WERI-Rb-1 (cell line): ENCODE results near the gene PPP1R10.
"Not testable (repeated sequence)": the region's sequence is repeated elsewhere in the genome, so short reads cannot be mapped to it uniquely, and the experiment has no call there.

Experiments
- DNase-seq: peaks from one replicate; pipeline ENCODE4 v3.0.0-alpha.2; 2020
- H3K27ac ChIP-seq: fragments of 250-450 bp; sonication (Bioruptor Pico); 2 replicates; pipeline ENCODE4 v1.5.1; 2020; ENCODE audit warnings: mild to moderate bottlenecking, moderate library complexity
- H3K27me3 ChIP-seq: fragments of 250-450 bp; sonication (Bioruptor Pico); 2 replicates; pipeline ENCODE4 v1.5.1; 2021; ENCODE audit warnings: mild to moderate bottlenecking, low read depth, moderate library complexity; ENCODE audit not compliant: insufficient read depth, severe bottlenecking
- H3K36me3 ChIP-seq: fragments of 250-450 bp; sonication (Bioruptor Pico); 2 replicates; pipeline ENCODE4 v1.5.1; 2020; ENCODE audit warnings: mild to moderate bottlenecking, moderate library complexity
- H3K4me3 ChIP-seq: 2 replicates; pipeline ENCODE4 v1.5.1; 2011; ENCODE audit warnings: low read depth, mild to moderate bottlenecking, control low read depth, low read length
- H3K9me3 ChIP-seq: fragments of 250-450 bp; sonication (Bioruptor Pico); 2 replicates; pipeline ENCODE4 v1.5.1; 2021; ENCODE audit warnings: mild to moderate bottlenecking, moderate library complexity; ENCODE audit not compliant: severe bottlenecking
- TF ChIP-seq, protein P1 (sequence below): IDR thresholded peaks from 2 replicates; pipeline ENCODE4 v1.5.1; 2011; ENCODE audit warnings: low read depth, mild to moderate bottlenecking, control low read depth, inconsistent platforms, low read length

Gene PPP1R10

DNA sequence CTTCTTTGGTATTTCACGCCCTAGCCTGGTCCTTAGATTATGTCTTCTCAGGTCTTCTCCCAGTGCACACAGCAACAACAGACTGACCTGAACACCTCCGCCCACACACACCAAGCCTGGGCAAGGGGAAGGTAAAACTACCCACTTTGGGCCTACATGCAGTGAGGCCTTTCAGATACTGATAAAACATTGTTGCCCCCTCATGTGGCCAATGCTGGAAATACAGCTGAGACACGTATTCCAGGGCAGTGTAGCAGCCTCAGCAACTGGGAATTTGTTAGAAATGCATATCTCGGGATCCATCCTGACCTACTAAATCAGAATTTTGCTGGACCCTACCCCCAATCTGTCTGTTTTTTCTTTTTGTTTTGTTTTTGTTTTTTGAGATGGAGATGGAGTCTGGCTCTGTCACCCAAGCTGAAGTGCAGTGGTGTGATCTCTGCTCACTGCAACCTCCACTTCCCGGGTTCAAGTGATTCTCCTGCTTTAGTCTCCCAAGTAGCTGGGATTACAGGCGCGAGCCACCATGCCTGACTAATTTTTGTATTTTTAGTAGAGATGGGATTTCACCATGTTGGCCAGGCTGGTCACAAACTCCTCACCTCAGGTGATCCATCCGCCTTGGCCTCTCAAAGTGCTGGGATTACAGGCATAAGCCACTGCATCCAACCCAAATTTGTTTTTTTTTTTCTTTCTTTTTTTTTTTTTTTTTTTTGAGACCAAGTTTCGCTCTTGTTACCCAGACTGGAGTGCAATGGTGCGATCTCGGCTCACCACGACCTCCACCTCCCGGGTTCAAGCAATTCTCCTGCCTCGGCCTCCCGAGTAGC, 19.5 kb downstream of the PPP1R10 start:
- peaks cover 76% of the 10 kb centered on the region for H3K36me3 ChIP-seq

DNA sequence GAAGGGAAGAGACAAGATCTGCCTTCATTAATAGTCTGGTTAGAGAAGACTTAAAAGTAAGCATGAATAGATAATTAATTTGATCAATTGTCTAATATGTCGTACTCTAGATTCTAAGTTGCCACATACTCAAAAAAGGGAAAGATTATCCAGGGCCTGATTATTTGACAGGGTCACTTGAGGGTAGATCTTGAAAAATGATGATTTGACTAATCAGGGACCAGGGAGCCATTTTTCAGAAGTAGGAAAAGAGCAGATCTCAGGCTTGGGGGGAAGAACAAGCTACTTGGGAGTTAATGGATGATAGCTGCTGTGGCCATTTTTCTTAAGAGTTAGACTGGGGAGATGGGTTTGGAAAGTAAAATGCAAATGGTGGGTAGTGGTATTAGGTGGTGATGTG, 24.8 kb downstream of the PPP1R10 start:
- TF ChIP-seq, protein P1, sequence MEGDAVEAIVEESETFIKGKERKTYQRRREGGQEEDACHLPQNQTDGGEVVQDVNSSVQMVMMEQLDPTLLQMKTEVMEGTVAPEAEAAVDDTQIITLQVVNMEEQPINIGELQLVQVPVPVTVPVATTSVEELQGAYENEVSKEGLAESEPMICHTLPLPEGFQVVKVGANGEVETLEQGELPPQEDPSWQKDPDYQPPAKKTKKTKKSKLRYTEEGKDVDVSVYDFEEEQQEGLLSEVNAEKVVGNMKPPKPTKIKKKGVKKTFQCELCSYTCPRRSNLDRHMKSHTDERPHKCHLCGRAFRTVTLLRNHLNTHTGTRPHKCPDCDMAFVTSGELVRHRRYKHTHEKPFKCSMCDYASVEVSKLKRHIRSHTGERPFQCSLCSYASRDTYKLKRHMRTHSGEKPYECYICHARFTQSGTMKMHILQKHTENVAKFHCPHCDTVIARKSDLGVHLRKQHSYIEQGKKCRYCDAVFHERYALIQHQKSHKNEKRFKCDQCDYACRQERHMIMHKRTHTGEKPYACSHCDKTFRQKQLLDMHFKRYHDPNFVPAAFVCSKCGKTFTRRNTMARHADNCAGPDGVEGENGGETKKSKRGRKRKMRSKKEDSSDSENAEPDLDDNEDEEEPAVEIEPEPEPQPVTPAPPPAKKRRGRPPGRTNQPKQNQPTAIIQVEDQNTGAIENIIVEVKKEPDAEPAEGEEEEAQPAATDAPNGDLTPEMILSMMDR, result no peak
- Histone ChIP-seq H3K4me3 (no peak overlapping the region), H3K27ac (no peak overlapping the region), H3K27me3 (no peaks in the 10 kb centered on the region), H3K36me3 (peaks cover 86% of the 10 kb centered on the region), H3K9me3 (no peaks in the 10 kb centered on the region)
- no peak for DNase-seq

More for the DNA sequence above, 19.5 kb downstream of the PPP1R10 start:
- DNase-seq, result peak; percentile 93
- H3K4me3 ChIP-seq, H3K27ac ChIP-seq, H3K9me3 ChIP-seq, H3K27me3 ChIP-seq: not testable (repeated sequence)
- TF ChIP-seq, protein P1, result peak; percentile 89

DNA sequence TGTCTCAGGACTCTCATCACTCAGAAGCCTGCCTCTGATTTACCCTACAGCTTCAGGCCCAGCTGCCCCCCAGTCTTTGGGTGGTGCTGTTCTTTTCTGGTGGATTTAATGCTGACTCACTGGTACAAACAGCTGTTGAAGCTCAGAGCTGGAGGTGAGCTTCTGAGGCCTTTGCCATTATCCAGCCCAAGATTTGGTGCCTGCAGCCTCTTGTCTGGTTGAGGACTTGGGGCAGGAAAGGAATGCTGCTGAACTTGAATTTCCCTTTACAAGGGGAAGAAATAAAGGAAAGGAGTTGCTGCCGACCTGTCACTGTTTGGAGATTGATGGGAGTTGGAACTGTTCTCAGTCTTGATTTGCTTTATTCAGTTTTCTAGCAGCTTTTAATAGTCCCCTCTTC, 26.0 kb downstream of the PPP1R10 start:
- no peaks in the 10 kb centered on the region for H3K9me3 ChIP-seq
- no peak overlapping the region for H3K4me3 ChIP-seq
- no peak for DNase-seq
- no peaks in the 10 kb centered on the region for H3K27me3 ChIP-seq
- TF ChIP-seq, protein P1, result no peak
- H3K27ac ChIP-seq, result no peak overlapping the region
- peaks cover 94% of the 10 kb centered on the region for H3K36me3 ChIP-seq

DNA sequence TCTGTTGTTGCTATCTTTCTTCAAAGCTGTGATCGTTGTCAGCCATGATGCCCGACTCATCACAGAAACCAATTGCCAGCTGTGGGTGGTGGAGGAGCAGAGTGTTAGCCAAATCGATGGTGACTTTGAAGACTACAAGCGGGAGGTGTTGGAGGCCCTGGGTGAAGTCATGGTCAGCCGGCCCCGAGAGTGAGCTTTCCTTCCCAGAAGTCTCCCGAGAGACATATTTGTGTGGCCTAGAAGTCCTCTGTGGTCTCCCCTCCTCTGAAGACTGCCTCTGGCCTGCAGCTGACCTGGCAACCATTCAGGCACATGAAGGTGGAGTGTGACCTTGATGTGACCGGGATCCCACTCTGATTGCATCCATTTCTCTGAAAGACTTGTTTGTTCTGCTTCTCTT, 26.5 kb downstream of the PPP1R10 start:
- Histone ChIP-seq H3K27me3 (no peaks in the 10 kb centered on the region), H3K36me3 (peaks cover 96% of the 10 kb centered on the region), H3K4me3 (no peak overlapping the region), H3K9me3 (no peaks in the 10 kb centered on the region), H3K27ac (no peak overlapping the region)
- DNase-seq, result no peak
- TF ChIP-seq, protein P1, result no peak

DNA sequence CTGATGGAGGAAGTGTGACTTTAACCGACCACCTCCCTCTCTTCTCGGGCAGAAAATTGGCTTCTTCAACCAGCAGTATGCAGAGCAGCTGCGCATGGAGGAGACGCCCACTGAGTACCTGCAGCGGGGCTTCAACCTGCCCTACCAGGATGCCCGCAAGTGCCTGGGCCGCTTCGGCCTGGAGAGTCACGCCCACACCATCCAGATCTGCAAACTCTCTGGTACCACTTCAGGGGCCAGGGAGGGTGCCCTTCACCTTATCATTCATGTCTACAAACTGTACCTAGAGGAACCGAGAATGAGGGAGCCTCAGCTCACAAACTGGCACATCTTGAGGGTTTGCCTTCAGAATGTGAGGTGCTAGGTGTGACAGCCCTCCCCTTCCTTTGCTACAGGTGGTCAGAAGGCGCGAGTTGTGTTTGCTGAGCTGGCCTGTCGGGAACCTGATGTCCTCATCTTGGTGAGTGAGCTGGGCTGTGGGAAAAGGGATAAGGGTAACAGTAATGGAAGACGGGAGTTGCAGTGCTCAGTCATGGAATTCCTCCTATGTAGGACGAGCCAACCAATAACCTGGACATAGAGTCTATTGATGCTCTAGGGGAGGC, 27.2 kb downstream of the PPP1R10 start:
- Histone ChIP-seq H3K27me3 (no peaks in the 10 kb centered on the region), H3K4me3 (no peak overlapping the region), H3K36me3 (peaks cover 96% of the 10 kb centered on the region), H3K9me3 (no peaks in the 10 kb centered on the region), H3K27ac (no peak overlapping the region)
- TF ChIP-seq, protein P1, result no peak
- no peak for DNase-seq
